Fibroblast of skin of right quadriceps (primary cell): ENCODE data around the gene HSD11B2.

Experiments used
- DNase-seq: peaks from one replicate; pipeline ENCODE4 v3.0.0-alpha.2; 2013

Gene HSD11B2

GRCh38 chr16:67436640-67437193, 5.8 kb downstream of the HSD11B2 start:
- DNase-seq, result no peak

- no peak for DNase-seq
Measured at GRCh38 chr16:67437513-67437912, 6.6 kb downstream of the HSD11B2 start.

GRCh38 chr16:67438098-67438791, 7.3 kb downstream of the HSD11B2 start:
- no peak for DNase-seq

- DNase-seq, result no peak
Measured at GRCh38 chr16:67438824-67439393, 8.0 kb downstream of the HSD11B2 start.

- no peak for DNase-seq
Measured at GRCh38 chr16:67441271-67441753, 10.4 kb downstream of the HSD11B2 start.

GRCh38 chr16:67441907-67442306, 11.0 kb downstream of the HSD11B2 start:
- no peak for DNase-seq

- DNase-seq, result no peak
Measured at GRCh38 chr16:67442581-67443255, 11.8 kb downstream of the HSD11B2 start.

- no peak for DNase-seq
Measured at GRCh38 chr16:67443265-67443664, 12.3 kb downstream of the HSD11B2 start.

GRCh38 chr16:67444259-67445125, 13.6 kb downstream of the HSD11B2 start:
- DNase-seq, result no peak

- DNase-seq, result no peak
Measured at GRCh38 chr16:67445126-67445426, 14.2 kb downstream of the HSD11B2 start.

GRCh38 chr16:67445441-67445912, 14.6 kb downstream of the HSD11B2 start:
- DNase-seq, result no peak

- no peak for DNase-seq
Measured at GRCh38 chr16:67445913-67446907, 15.3 kb downstream of the HSD11B2 start.

GRCh38 chr16:67446968-67447507, 16.1 kb downstream of the HSD11B2 start:
- no peak for DNase-seq

- peak; percentile 24 for DNase-seq
Measured at GRCh38 chr16:67447508-67448076, 16.7 kb downstream of the HSD11B2 start.

GRCh38 chr16:67448580-67448979, 17.7 kb downstream of the HSD11B2 start:
- DNase-seq, result no peak

- no peak for DNase-seq
Measured at GRCh38 chr16:67449336-67449735, 18.4 kb downstream of the HSD11B2 start.

- no peak for DNase-seq
Measured at GRCh38 chr16:67449739-67450138, 18.8 kb downstream of the HSD11B2 start.

GRCh38 chr16:67451061-67451703, 20.3 kb downstream of the HSD11B2 start:
- no peak for DNase-seq

GRCh38 chr16:67451704-67452435, 20.9 kb downstream of the HSD11B2 start:
- DNase-seq, result no peak

- no peak for DNase-seq
Measured at GRCh38 chr16:67454104-67454503, 23.2 kb downstream of the HSD11B2 start.
